HG02798 (cell line): ENCODE results near the gene RNF112.

ENCODE experiments used
- ATAC-seq: cut with Tn5 transposase; IDR thresholded peaks from one replicate; pipeline ENCODE4 v1.9.1; 2021; ENCODE audit warnings: mild to moderate bottlenecking; ENCODE audit not compliant: unreplicated experiment, poor library complexity

RNF112 gene

DNA sequence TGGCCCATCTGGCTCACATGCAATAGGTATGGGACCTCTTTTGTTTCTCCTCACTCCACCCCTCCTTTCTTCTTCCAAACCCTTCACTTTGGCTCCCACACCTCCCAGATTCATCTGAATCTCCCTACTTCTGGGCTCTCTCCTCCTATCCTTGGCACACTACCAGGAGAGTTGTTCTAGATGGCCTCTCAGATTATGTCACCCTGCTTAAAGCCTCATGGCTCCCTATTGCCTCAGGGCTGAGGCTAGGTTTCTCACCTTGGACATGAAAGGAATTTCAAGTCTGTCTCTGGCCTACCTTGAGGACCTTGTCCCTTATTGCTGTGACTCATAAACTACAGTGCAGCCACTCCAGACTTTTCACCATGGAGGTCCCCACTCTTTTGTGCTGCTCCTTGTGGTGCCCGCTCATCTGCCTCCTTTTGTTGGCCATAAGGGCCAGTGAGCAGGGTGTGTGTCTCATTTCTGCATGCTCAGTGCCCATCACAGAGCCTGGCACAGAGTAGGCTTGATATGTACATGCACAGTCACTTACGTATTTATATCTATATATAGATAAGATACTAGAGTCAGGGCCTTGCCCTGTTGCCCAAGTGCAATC, 23.0 kb upstream of the RNF112 start:
- ATAC-seq: no peak

DNA sequence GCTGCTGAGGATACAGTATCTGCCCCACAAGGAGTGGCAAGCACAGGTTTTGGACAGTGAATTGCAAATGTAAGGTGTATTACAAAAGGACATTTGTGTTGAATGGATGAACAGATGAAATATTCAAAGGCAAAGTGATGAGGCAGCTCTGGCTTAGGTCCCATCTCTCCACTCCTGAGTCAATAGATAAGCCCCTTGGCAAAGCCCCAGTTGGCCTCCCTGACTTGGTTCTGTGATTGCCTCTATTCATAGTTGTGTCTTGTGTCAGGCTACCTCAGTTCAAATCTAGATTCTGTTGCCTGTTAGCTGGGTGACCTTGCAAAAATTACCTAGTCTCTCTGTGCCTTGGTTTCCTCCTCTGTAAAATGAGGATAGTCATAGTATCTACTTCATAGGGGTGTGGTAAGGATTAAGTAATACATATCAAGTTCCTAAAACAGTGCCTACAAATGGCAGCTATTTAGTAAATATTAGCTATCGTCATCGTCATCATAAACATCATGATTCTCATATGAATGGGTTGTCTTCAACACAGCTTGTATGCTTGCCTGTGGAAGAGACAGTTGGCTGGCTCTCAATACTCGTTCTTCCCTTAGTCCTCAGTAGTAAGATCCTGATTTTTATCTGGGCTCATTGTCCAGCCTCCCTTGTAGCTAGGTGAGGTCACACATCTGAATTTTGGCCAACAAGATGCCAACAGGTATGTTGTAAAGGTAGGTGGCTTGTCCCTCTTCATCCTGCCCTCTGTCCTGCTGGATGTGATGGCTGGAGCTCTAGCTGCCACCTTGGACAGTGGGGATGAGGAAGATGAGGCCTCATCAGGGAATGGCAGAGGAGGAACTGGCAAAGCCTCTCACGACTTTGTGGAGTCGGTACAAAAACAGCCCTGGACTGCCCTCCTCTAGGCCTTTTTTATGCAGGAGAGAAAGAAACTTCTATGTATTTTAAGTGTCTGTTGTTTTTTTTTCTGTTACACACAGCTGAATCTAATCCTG, 21.9 kb upstream of the RNF112 start:
- no peak for ATAC-seq

DNA sequence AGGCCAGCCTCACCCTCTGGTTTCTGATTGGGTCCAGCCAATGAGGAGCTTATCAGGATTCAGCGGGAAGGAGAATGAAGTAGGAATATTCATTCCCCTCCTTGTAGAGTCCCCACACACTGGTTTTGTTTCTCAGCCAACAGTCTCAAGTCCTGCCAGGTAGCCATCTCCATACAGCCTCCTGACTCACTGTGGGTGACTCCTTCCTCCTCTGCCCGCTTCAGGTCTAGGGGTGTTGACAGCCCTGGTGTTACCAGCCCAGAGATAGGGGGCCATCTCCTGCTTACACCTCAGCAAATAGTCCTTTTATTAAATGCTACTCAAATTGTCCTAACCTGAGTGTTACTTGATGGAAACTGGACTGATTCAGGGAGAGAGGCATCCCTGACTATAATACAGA, 20.1 kb upstream of the RNF112 start:
- no peak for ATAC-seq

DNA sequence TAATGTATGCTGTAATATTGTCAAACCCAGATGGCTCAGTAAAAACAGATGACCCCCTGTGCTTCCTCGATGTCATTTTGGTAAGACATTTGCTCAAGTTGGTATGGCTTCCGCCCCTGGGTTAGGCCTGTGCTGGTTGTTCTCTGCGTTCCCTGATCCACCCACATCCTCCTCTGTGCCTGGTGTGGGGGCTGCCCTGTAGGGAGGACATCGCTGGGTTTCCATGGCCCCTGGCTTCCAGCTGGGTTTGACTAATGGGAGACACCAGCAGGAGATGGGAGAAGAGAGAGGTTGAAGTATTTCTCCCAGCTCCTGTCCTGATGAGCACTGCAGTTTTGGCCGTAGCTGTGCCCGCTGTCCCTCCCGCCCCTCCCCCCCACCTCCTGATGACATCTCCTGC, 19.6 kb upstream of the RNF112 start:
- ATAC-seq: no peak

DNA sequence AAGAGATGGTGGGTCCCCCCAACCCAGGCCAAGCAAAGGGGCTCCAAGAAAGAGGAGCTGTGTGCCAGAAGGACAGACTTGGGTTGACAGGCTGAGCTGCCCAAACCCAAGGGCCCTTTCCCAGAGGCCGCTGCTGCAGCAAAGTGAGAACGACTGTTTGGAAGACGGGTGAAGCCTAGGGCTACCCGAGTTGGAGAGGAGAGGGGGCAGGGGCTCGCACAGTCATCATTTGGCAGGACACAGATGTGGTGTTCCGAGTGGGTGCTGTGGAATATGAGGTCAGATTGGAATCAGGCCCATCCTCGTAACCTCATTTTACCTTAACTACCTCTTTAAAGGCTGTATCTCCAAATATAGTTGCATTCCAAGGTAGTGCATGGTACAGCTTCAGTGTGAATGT, 18.7 kb upstream of the RNF112 start:
- ATAC-seq: no peak

DNA sequence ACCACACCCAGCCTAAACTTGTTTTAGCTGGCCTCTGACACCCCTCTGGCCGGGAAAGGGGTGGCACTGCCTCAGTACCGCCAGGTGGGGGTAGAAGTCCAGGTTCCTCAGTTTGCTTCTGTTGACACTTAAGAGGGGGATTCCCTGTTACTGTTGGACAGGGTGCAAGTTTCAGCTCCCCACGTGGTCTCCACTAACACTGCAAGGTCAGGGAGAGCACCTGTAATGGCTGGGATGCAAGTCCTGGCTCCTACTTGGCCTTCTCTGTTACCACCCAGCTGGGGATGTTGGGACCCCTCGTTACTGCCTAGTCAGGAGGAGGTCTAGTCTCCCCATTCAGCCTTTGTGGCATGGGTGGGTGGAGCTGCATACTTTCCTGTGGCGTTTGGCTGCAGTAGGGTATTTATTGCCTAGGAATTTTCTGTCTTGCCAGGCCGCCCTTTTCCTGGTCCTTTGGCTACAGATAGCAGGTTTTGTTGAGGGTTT, 13.4 kb upstream of the RNF112 start:
- ATAC-seq: no peak

DNA sequence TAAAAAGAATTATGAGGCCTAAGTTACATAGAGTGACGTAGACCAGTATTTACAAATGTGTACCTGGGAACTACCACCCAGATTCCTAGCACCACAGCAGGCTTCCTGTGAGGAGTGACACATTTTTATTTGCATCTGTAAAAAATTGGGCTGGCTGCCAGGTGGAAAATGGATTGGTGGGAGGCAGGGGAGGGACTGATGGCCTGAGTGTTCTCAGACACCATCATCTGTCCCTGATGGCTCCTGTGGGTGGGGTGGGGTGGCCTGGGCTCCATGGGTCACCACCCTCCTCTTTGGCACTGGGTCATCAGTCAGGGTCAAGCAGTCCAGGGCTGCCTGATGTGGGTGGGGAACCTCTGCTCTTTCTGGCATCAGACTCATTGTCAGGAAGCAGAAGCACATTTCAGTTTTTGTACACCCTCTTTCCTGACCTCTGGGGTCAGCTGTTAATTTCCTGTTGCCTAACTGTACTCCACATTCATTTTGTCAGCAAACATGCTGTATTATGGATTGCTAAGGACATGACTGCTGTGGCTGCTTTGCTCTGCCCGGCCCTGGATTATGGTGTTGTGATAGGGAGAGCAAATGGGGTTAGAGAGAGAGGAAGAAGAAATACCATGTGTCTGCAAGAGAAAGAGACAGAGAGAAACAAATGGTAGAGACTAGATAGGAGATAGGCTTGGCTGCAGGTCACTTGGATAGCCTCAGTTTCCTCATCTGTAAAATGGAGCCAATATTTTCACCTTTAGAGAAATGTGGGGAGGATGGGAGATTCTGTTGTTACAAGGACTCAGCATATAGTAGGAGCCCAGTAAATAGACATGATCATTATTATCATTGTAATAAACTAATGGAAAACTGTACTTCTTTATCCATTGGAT, 12.5 kb upstream of the RNF112 start:
- no peak for ATAC-seq

DNA sequence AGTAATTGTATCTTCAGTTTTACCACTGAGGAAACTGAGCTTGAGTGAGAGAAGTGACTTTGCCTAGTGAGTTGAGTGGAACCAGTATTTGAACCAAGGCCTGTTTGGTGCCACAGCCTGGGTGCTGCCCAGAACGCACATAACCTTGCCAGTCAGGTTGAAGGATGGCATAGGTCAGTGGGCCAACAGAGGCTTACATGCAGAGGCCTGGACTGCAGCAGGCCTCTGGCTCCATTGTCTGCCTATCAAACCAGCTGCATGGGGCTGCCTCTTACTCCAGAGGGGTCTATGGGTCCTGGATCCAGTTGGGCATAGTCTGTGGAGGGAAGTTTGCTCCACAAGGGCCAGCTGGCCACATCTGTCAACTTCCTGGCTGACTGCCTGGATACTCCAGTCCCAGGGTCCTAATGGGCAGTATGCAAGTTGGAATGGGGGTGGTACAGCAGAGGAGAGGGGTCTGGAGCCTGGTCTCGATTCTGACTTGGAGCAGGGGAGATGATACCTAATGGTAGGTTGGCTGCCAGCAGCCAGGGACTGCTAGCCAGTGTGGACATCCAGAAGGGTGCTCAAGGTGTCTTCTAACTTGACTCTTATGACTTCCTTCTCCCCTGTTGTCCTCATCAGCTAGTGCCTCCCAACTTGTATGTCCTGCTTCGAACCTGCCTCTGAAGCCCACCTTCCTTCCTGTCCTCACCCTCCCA, 11.1 kb upstream of the RNF112 start:
- no peak for ATAC-seq

DNA sequence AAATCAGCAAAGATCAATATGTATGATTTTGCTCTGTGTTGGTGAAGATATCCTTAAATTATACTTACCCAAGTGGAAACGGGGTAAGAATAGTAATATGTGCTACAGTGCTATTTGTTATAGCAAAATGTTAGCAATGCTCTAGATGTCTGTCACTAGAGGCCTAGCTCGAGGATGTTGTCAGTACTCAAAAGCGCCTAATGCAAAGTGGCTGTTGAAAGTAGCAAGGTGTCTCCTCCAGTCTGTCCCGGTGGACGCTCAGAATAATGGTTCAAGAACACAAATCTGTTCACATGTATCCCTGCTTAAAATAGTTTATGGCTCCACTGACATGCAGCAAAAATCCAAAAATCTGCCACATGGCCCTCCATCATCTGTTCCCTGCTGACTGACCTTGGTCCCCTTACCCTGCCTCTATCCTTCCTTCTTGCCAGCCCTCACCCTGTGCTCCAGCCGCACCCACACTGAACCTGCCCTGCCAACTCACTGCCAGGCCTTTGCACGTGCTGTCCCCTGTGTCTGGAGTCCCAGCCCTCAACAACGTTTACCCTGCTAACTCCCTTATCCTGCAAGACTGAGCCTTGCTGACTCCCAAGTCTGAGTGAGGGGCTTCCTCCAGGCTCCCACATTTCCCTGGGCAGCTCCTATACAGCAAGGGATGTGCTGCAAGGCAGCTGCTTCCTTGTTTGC, 9.6 kb upstream of the RNF112 start:
- ATAC-seq: no peak

DNA sequence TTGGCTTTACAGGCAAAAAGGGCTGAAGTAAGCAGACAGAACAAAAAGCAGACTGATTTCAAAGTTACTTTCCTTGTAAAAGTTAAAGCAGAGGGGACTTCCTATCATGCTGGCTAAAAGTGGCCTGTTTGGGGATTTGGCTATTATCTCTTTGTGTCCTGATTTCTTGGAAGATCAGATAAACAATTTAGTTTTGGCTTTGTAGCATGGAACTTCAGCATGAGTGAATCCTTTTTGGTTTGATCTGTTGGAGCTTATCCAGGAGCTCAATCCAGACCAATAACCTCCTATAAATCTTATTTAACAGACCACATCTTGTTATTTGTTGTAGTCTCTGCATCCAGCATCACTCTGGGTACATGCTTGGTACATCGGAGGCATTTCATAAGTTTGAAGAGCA, 8.9 kb upstream of the RNF112 start:
- ATAC-seq: no peak

DNA sequence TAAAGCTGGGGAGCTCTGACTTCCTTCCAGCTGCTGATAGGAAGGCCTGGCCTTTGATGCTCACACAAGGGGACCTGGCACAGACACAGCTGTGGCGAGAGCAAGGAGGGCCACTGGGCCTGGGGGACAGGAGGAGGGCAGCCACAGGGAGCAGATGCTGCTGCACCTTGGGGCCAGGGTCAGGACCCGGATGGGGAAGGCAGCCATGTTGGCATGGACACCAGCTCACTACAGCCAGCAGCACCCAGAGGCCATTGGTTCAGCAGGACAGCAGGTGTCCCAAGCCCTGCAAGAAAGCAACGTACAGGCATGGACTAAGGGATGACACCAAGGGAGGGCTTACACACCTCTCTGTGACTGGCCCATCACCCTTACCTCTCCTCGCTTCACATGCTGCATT, 8.0 kb upstream of the RNF112 start:
- no peak for ATAC-seq

DNA sequence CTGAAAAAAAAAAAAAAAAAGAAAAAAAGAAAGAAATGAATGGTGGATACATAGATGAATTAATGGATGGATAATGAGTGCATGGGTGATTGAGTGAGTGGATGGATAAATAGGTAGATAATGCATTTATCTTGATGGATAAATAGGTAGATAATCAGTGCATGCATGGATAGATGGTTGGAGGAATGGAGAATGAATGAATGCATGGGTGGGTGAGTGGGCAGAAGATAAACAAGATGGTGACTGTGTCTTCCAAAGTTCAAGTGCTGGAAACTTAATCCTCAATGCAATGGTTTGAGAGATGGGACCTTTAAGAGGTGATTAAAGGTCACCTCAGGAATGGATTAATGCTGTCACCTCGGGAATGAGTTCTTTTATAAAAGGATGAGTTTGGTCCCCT, 6.8 kb upstream of the RNF112 start:
- ATAC-seq: no peak

DNA sequence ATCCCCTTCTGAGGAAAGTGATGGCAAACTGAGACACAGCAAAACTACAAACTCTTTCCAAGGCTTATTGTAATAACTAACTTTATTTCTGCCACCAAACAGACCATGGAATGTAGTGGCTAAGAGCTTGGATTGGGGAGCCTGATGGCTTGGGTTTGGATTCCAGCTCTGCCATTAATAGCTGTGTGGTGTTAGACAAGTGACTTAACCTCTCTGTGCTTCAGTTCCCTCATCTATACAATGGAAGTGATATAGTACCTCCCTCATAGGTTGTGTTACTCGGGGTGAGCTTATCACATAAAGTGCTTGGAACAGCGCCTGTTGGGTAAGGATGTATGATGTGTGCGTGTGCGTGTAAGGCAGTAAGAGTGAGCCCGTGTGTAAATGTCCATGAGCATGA, 5.9 kb upstream of the RNF112 start:
- ATAC-seq: no peak

DNA sequence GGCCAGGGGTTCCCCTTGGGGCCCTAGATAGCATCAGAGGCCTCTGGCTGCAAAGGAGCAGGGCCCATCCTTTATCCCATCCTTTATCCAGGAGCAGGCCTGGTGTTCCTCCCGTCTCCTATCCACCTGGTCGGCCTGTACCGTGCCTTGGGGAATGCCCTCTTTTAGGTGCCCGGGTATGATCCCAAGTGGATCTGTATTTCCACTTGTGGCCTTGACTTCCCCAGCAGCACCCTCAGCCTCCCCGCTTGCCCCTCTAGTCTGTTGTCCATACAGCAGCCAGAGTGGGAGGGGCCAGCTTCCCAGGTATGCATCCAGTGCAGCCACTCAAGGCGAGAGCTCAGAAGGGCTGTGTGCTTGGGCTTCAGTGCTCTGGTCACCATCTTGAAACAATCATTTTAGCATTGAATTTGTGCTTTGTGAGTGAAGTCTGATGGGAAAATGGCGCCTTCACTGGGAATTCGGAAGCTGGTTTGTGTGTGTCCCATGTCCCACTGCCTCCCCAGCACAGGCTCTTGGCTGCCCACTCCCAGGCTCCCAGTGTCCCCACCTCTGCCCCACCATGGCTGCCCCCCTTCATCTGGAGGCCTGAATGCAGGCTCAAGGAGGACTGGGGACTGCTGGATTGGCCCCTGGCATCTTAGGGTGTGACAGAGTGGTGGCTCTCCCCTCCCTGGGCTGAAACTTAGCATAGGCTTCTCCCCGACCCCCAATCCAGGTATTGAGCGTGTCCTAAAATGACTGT, 3.3 kb upstream of the RNF112 start:
- no peak for ATAC-seq

DNA sequence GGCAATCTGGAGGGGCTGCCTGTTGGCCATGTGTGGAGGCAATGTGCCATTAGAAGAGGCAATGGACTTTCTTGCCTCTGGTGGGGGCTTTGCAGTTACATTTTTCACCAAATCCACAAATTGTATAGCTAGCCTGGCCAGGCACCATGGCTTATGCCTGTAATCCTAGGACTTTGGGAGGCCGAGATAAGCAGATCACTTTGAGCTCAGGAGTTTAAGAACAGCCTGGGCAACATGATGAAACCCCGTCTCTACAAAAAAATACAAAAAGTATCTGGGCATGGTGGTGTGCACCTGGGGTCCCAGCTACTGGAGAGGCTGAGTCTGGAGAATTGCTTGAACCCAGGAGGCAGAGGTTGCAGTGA, 2.7 kb upstream of the RNF112 start:
- ATAC-seq: no peak

DNA sequence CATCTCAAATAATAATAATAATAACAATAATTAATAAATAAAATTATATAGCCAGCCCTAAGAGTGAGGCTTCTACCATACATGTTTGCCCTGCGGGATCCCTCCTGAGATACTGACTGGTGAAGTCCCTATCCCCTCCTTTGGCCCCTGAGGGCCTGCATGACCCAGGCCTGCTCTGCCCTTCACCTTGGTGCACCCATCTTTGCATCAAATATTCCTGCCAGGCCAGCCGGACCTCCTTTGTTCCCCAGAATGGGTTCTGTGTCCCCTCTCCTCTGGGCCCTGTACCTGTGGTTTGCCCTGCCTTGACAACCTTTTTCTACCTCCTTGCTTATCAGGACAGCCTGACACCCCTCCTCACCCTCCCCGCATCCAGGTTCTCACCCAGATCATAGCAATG, 2.0 kb upstream of the RNF112 start:
- no peak for ATAC-seq

DNA sequence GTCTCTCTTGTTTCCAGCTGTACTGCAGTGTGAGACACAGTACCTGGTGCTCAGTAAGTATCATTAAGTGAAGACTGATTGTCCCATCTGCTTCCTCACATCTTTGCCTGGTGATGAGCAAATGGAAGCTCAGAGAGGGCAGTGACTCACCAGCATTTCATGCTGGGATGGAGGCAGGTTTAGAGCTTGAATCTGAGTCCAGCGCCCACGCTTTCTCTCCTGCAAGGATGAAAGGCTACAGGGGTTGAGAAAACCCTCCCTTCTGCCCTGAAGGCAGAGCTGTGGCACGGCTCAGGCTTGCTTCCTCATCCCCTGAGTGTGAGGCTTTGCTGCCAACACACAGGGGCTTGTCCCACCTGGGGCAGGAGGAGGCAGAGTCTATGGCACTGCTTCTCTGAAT, 1.5 kb upstream of the RNF112 start:
- no peak for ATAC-seq

DNA sequence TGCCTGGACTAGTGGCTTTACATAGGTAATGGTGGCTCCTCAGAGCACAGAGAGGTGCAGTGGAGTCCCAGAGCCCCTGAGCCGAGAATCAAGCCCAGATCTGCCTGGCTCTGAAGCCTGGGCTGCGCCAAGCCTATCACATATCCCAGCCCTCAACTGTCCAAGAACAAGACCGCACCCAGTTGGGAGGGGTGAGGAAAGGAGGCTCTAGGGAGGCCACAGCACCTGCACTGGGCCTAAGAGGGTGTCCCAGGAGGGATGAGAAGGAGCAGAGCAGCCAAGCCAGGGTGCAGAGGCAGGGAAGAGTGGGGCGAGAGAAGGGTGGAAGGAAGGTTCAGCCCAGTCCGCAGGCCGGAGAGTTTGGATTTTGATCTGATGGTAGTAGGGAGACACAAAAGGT, 941 bp upstream of the RNF112 start:
- no peak for ATAC-seq

DNA sequence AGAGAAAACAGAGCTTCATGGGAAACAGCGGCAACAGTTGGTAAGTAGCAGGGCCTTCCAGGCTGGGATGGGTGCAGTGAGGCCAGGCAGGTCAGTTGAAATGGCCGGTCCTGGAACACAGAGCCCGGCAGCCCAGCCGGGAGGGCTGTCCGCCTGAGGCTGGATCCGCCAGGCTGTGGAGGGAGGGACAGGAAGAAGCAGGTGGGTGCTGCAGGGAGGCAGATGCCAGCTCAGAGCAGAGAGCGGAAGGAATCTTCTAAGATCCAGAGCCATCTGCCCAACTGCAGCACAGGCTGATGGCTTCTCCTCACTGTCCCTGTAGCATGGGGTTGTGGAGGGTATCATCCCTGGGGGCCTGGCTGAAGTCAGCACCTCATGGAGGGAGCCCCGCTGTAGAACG, 599 bp downstream of the RNF112 start:
- ATAC-seq: no peak
